ENCODE results near the gene ARHGEF7.
"Not testable (repeated sequence)": the region's sequence is repeated elsewhere in the genome, so short reads cannot be mapped to it uniquely, and the experiment has no call there.

ARHGEF7 gene

GRCh38 chr13:111257899-111258298 lies 142.8 kb downstream of the ARHGEF7 start:
- DNase-seq = not testable (repeated sequence)

GRCh38 chr13:111258637-111259036 lies 143.5 kb downstream of the ARHGEF7 start:
- no peak for DNase-seq

GRCh38 chr13:111259058-111259457 lies 143.9 kb downstream of the ARHGEF7 start:
- no peak for DNase-seq

GRCh38 chr13:111261326-111261725 lies 146.2 kb downstream of the ARHGEF7 start:
- no peak for DNase-seq

GRCh38 chr13:111262281-111262680 lies 147.2 kb downstream of the ARHGEF7 start:
- DNase-seq = no peak

- no peak for DNase-seq
These were observed 147.6 kb downstream of the ARHGEF7 start for GRCh38 chr13:111262715-111263114.

GRCh38 chr13:111263566-111263965 lies 148.5 kb downstream of the ARHGEF7 start:
- no peak for DNase-seq

- no peak for DNase-seq
These were observed 150.0 kb downstream of the ARHGEF7 start for GRCh38 chr13:111265006-111265700.

GRCh38 chr13:111265701-111266035 lies 150.6 kb downstream of the ARHGEF7 start:
- DNase-seq = no peak

GRCh38 chr13:111267205-111267604 lies 152.1 kb downstream of the ARHGEF7 start:
- DNase-seq = no peak

- no peak for DNase-seq
These were observed 152.7 kb downstream of the ARHGEF7 start for GRCh38 chr13:111267784-111268183.

- no peak for DNase-seq
These were observed 154.4 kb downstream of the ARHGEF7 start for GRCh38 chr13:111269508-111269907.

- no peak for DNase-seq
These were observed 155.0 kb downstream of the ARHGEF7 start for GRCh38 chr13:111270126-111270525.

- DNase-seq = no peak
These were observed 155.9 kb downstream of the ARHGEF7 start for GRCh38 chr13:111270765-111271698.

- no peak for DNase-seq
These were observed 157.0 kb downstream of the ARHGEF7 start for GRCh38 chr13:111272117-111272516.

GRCh38 chr13:111275382-111275781 lies 160.3 kb downstream of the ARHGEF7 start:
- DNase-seq = no peak

GRCh38 chr13:111275995-111276618 lies 161.0 kb downstream of the ARHGEF7 start:
- no peak for DNase-seq

- DNase-seq = no peak
These were observed 163.1 kb downstream of the ARHGEF7 start for GRCh38 chr13:111278258-111278657.

- no peak for DNase-seq
These were observed 163.9 kb downstream of the ARHGEF7 start for GRCh38 chr13:111278743-111279652.

GRCh38 chr13:111280226-111280625 lies 165.1 kb downstream of the ARHGEF7 start:
- no peak for DNase-seq

- DNase-seq = no peak
These were observed 165.8 kb downstream of the ARHGEF7 start for GRCh38 chr13:111280681-111281585.

Measured in stimulated activated CD4-positive, alpha-beta T cell treated with anti-CD3 and anti-CD28 coated beads, Interleukin-4, amount 100 ng/mL, for 1 hour (primary cell).